ENCODE results near the gene METTL16.

Gene METTL16

DNA sequence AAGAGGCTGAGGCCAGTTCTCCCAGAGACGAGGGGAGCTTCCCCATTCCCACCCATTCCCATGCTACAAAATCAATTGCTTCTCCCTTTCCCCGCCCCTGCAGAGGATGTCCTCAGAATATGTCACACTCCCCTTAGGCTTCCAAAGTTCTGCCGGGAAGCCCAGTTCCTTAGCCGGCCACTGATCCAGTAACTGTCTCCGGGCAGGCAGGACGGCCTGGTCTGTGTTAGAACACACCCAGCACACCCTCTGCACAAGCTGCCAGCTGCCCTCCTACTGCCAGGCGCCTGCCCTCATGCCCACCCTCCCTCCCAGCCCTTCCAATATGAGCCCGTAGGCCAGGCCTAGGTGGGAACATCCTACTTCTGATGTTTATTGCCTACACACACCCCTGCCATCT, 143.3 kb downstream of the METTL16 start:
- in situ Hi-C loops (cut with HindIII; ENCODE audit: low sequenced_read_pairs): no loop called here

DNA sequence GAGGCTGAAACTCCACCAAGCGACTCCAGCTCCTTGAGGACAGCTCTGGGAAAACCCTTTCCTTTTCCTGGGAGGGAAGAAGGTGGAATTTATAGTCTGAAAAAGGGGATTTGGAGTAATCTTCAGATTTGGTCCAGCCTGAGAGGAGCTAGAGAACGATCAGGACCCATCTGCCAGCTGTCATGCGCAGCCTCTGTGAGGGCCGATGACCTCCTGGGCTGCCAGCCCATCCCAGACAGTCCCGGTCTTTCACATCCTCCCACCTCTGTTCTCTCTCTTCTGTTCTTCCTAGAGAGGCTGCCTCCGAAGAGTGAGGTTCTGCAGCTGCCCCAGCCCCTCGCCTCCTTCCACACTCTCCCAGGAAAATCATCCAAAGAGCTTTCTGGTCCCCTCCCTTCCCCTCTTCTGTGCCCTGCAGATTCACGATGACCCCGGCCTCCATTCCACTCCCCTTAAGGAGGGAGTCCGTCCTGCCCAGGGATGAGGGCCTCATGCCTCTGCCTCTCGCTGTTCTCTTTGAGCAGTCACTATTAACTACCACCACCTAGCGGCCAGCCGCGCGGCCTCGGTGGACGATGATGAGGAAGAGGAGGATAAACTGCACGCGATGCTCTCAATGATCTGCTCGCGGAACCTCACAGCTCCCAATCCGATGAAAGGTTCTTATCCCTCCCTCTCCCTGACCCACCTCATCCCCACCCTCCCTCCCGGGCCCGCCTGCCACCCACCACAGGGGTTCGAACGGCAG, 144.8 kb downstream of the METTL16 start:
- in situ Hi-C loops (cut with HindIII; ENCODE audit: low sequenced_read_pairs): no loop called here

Measured in endothelial cell of hepatic sinusoid (primary cell).